HG02981 (cell line): Measurements from ENCODE around the gene CCM2.
A peak's percentile ranks its signal among the peaks of the same experiment; 100 is the strongest.
"Not testable (repeated sequence)": the region's sequence is repeated elsewhere in the genome, so short reads cannot be mapped to it uniquely, and the experiment has no call there.

Source experiments
- ATAC-seq: cut with Tn5 transposase; IDR thresholded peaks from one replicate; pipeline ENCODE4 v1.9.1; 2021; ENCODE audit warnings: mild to moderate bottlenecking, moderate library complexity; ENCODE audit not compliant: unreplicated experiment

The CCM2 gene

GRCh38 chr7:44999245-45000092, 532 bp upstream of the CCM2 start:
- peak; percentile 72 for ATAC-seq

GRCh38 chr7:45001138-45001694, 1.2 kb downstream of the CCM2 start:
- ATAC-seq = peak; percentile 26

DNA sequence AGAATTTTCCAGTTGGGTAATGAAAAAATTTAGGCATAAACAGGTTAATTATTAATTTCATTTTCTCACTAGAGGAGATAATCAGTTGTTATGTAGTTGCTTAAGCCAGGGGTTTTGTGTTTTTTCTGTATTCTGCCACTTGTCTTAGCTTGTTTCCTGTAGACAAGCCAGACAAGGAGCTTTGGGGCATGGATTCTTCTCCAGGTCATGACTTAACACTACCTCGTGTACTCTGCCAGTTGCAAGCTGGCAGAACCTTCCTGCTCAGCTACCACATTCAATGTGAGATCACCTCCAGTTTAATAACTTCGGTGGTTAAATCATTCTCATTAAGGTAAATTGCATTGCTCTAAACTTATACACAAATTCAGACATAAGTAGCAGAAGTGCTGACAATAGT, 1.8 kb downstream of the CCM2 start:
- no peak for ATAC-seq

DNA sequence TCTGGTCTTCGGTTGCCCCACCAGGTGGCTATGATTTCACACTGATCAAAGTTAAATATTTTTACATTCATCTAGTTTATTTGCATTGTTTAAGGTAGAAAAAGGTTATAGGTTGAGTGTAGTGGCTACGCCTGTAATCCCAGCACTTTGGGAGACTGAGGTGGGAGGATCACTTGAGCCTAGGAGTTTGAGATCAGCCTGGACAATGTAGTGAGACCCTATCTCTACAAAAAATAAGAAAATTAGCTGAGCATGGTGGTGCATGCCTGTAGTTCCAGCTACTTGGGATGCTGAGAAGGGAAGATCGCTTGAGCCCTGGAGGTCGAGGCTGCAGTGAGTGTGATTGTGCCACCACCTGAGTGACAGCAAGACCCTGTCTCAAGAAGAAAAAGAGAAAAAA, 3.8 kb downstream of the CCM2 start:
- ATAC-seq = no peak

GRCh38 chr7:45007106-45007505, 7.1 kb downstream of the CCM2 start:
- no peak for ATAC-seq

GRCh38 chr7:45007571-45008328, 7.7 kb downstream of the CCM2 start:
- ATAC-seq = peak; percentile 83

GRCh38 chr7:45013465-45013967, 13.5 kb downstream of the CCM2 start:
- no peak for ATAC-seq

- ATAC-seq = no peak
Observed at GRCh38 chr7:45015313-45015712, 15.3 kb downstream of the CCM2 start.

DNA sequence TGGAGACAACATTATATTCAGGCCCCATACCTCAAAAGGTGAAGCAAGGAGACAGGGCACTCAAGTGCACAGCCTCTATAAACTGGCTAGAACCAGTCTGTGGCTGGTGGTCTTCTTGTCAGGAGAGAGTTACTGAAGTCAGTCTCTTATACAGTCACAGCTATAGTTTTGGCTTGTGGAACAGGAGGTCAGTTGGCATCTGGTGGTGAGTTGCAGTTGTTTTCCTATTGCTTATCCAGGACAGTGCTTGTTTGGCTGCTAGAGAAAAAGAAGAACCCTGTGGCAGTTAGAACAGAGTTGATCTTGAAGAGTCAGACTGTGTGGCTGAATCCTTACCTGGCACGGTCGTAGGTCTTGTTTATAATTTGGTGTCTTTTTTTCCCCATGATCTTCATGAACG, 17.3 kb downstream of the CCM2 start:
- no peak for ATAC-seq

- no peak for ATAC-seq
Observed at GRCh38 chr7:45020915-45021314, 20.9 kb downstream of the CCM2 start.

- peak; percentile 73 for ATAC-seq
Observed at GRCh38 chr7:45021604-45022296, 21.7 kb downstream of the CCM2 start.

DNA sequence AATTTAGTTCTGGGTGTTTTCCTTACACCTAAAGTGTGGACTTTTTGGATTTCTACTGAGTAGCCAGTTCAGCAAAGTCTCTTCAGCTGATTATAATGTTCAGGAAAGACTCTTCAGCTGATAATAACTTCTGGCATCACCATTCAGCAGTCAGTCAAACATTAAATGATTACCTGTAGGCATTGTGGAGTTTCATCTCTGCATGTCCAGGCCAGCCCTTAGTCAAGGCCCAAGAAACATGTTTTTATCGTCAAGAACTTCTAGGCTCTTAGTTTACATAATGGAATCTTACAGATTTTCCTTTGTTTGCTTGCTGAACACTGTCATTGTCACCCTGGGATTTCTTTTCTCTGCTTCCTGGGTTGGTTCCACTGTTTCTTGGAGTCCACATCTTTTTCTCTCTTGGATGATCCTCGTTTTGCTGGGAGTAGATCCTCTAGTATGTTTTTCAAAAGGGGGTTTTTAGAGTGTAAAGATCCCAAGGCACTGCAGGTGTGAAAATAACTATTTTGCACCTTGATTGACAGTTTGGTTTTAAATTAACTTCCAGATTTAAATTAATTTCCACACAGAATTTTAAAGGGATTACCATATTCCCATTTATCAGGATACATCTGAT, 24.2 kb downstream of the CCM2 start:
- ATAC-seq = no peak

- not testable (repeated sequence) for ATAC-seq
Observed at GRCh38 chr7:45025473-45025872, 25.5 kb downstream of the CCM2 start.

DNA sequence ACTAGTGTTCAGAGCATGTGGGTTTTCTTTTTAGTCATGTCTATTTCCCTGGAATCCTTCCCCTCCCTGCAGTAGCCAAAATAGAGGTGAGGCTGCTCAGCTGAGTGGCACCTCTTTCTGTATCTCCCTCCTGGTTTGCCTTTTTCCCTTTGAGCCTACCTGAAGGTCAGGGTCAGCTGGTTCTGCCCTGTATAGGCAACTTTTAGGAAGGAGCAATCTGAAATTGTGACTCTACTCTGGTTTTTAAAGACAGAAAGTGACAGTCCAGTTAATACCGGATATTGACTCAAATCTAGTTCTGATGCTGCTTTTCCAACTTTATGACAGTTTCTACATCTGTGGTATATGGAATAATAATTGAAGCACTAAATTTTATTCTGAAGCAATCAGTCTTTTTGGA, 26.0 kb downstream of the CCM2 start:
- ATAC-seq = no peak

- ATAC-seq = peak; percentile 51
Observed at GRCh38 chr7:45026984-45027773, 27.2 kb downstream of the CCM2 start.

GRCh38 chr7:45027774-45028114, 27.7 kb downstream of the CCM2 start:
- ATAC-seq = peak; percentile 5

DNA sequence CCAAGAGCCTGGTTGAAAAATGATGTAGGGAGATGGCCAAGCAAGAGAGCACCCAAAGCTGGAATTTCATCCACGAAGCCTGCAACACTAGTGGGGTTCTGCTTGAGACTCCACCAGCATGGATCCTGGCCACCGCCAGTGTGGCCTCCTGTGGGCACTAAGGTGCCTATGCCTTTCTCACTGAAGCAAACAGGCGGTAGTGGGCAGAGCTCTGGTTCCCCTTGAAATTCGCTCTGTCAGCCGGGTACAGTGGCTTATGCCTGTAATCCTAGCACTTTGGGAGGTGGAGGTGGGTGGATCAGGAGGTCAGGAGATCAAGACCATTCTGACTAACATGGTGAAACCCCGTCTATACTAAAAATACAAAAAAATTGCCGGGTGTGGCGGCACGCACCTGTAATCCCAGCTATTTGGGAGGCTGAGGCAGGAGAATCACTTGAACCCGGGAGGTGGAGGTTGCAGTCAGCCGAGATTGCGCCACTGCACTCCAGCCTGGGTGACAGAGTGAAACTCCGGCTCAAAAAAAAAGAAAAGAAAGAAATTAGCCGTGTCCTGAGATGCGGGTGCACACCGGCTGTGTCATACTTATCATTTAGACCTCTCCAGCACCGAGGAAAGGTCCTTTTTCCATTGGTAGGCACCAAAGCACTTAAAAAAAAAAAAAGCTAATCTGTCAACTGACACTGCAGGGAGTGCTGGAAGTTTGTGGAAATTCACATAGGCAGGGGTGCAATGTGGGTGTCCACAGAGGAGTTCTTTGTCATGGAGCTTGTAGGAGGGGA, 28.3 kb downstream of the CCM2 start:
- no peak for ATAC-seq

DNA sequence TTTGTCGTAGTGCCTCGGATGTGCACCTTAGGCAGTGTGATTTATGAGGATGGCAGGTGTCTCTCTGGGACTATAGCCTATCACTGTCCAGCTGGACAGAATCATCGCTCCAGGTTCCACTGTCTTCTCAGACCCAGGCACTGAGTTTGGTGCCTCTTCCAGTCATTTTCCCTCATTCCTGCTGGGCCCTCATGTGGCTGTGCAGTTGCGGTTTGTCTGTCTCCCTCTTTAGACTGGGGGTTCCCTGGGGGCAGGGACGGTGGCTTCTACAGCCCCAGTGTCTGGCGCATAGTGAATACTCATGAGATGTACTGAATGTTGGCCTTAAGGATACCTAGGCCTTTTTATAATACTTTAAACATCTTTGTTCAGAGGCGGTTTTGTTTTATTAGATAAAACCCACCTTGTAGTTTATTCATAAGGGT, 28.9 kb downstream of the CCM2 start:
- ATAC-seq = no peak

DNA sequence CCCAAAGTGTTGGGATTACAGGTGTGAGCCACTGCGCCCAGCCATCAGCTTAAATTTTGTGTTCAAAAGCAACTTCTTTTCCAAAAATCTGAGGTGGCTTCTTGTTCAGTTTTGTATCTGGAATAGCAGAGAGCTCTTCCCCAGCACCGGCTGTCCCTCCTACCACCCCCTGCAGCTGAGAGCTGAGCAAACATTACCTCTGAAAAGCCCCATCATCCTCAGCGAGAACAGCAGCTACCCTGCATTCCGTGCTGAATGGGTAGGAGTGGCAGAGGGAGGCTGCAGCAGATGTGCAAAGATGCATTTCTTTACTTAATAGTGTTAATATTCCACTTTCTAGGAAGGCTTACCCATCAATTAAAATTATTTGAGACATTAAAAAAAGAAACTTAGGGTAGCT, 31.8 kb downstream of the CCM2 start:
- no peak for ATAC-seq
